ENCODE results near the gene ALDH1L1.

ALDH1L1 gene

GRCh38 chr3:126166009-126166408 is 14.4 kb downstream of the ALDH1L1 start:
- TF ChIP-seq CTCF (IDR thresholded peaks at IDR 0.05; ENCODE audit: control insufficient read depth, extremely low read depth, insufficient read depth): no peak
- no peak for DNase-seq (ENCODE audit: low read depth)

GRCh38 chr3:126161309-126161708 is 19.1 kb downstream of the ALDH1L1 start:
- TF ChIP-seq CTCF (IDR thresholded peaks at IDR 0.05; ENCODE audit: control insufficient read depth, extremely low read depth, insufficient read depth): no peak
- no peak overlapping the region for H3K4me3 ChIP-seq (ENCODE audit: low read depth, low read length)
- DNase-seq (ENCODE audit: low read depth): no peak

More at GRCh38 chr3:126166009-126166408, 14.4 kb downstream of the ALDH1L1 start:
- no peak overlapping the region for H3K4me3 ChIP-seq (ENCODE audit: low read depth, low read length)

- H3K4me3 ChIP-seq (ENCODE audit: low read depth, low read length): no peak overlapping the region
- no peak for TF ChIP-seq CTCF (IDR thresholded peaks at IDR 0.05; ENCODE audit: control insufficient read depth, extremely low read depth, insufficient read depth)
- no peak for DNase-seq (ENCODE audit: low read depth)
Measured at GRCh38 chr3:126160243-126161210, 19.9 kb downstream of the ALDH1L1 start.

GRCh38 chr3:126159476-126159875 is 20.9 kb downstream of the ALDH1L1 start:
- TF ChIP-seq CTCF (IDR thresholded peaks at IDR 0.05; ENCODE audit: control insufficient read depth, extremely low read depth, insufficient read depth): no peak
- DNase-seq (ENCODE audit: low read depth): no peak
- H3K4me3 ChIP-seq (ENCODE audit: low read depth, low read length): no peak overlapping the region

GRCh38 chr3:126158912-126159454 is 21.4 kb downstream of the ALDH1L1 start:
- no peak overlapping the region for H3K4me3 ChIP-seq (ENCODE audit: low read depth, low read length)
- no peak for DNase-seq (ENCODE audit: low read depth)
- TF ChIP-seq CTCF (IDR thresholded peaks at IDR 0.05; ENCODE audit: control insufficient read depth, extremely low read depth, insufficient read depth): no peak

GRCh38 chr3:126158016-126158911 is 22.1 kb downstream of the ALDH1L1 start:
- no peak overlapping the region for H3K4me3 ChIP-seq (ENCODE audit: low read depth, low read length)
- DNase-seq (ENCODE audit: low read depth): no peak
- TF ChIP-seq CTCF (IDR thresholded peaks at IDR 0.05; ENCODE audit: control insufficient read depth, extremely low read depth, insufficient read depth): no peak

Measured in LNCaP clone FGC (cell line).